Hindlimb muscle (tissue), 1 donor: ENCODE measurements around the gene NPIPB8. TPM values are rescaled to one million over a fixed set of nuclear protein-coding genes. Genes with fewer than 3 reads are reported as not detected.
"Not testable (repeated sequence)": the region's sequence is repeated elsewhere in the genome, so short reads cannot be mapped to it uniquely, and the experiment has no call there.

Experiments used
- DNase-seq: peaks from one replicate; pipeline ENCODE4 v3.0.0-alpha.2; 2013
- polyA plus RNA-seq: library from polyadenylated mRNA; unstranded; fragments of 120-200 nt; gene quantifications from one replicate; pipeline ENCODE4 v1.2.1, GENCODE V29; 2013; ENCODE audit not compliant: insufficient read length

NPIPB8 gene
- 2.6 TPM for polyA plus RNA-seq

GRCh38 chr16:28637765-28638164 lies at the start of gene NPIPB8:
Gene NPIPB8 (plus strand): TSS chr16:28638065. CDS start chr16:28638361, 296 bp downstream.
- not testable (repeated sequence) for DNase-seq

GRCh38 chr16:28589069-28589468 lies 48.8 kb upstream of the NPIPB8 start:
- no peak for DNase-seq

GRCh38 chr16:28589930-28590329 lies 47.9 kb upstream of the NPIPB8 start:
- no peak for DNase-seq

- DNase-seq, result no peak
Observed at GRCh38 chr16:28590384-28591340, 47.2 kb upstream of the NPIPB8 start.

GRCh38 chr16:28591355-28591754 lies 46.5 kb upstream of the NPIPB8 start:
- no peak for DNase-seq

GRCh38 chr16:28592511-28592910 lies 45.4 kb upstream of the NPIPB8 start:
- no peak for DNase-seq

GRCh38 chr16:28592979-28593553 lies 44.8 kb upstream of the NPIPB8 start:
- no peak for DNase-seq

GRCh38 chr16:28595451-28595850 lies 42.4 kb upstream of the NPIPB8 start:
- not testable (repeated sequence) for DNase-seq

GRCh38 chr16:28596115-28596630 lies 41.7 kb upstream of the NPIPB8 start:
- no peak for DNase-seq

- no peak for DNase-seq
Observed at GRCh38 chr16:28596840-28597691, 40.8 kb upstream of the NPIPB8 start, which contains the start of gene SULT1A2. Gene SULT1A2 (minus strand): TSS chr16:28597050. CDS start chr16:28595930, 1,120 bp downstream.

- DNase-seq, result no peak
Observed at GRCh38 chr16:28597692-28598261, 40.1 kb upstream of the NPIPB8 start.

- not testable (repeated sequence) for DNase-seq
Observed at GRCh38 chr16:28599377-28600285, 38.2 kb upstream of the NPIPB8 start.

- DNase-seq, result not testable (repeated sequence)
Observed at GRCh38 chr16:28600965-28601364, 36.9 kb upstream of the NPIPB8 start.

GRCh38 chr16:28601589-28601988 lies 36.3 kb upstream of the NPIPB8 start:
- DNase-seq, result not testable (repeated sequence)

- not testable (repeated sequence) for DNase-seq
Observed at GRCh38 chr16:28602062-28602461, 35.8 kb upstream of the NPIPB8 start.

GRCh38 chr16:28602529-28602928 lies 35.3 kb upstream of the NPIPB8 start:
- no peak for DNase-seq

GRCh38 chr16:28603381-28604185 lies 34.3 kb upstream of the NPIPB8 start:
- no peak for DNase-seq

- no peak for DNase-seq
Observed at GRCh38 chr16:28604186-28604565, 33.7 kb upstream of the NPIPB8 start.

GRCh38 chr16:28606291-28607115 lies 31.4 kb upstream of the NPIPB8 start:
- DNase-seq, result no peak
